Astrocyte (in vitro differentiated cells and primary cell): ENCODE results near the gene PRKG1. TPM values are rescaled to one million over a fixed set of nuclear protein-coding genes. Genes with fewer than 3 reads are reported as not detected.

Experiments used
- DNase-seq: peaks from one replicate; pipeline ENCODE4 v3.0.0-alpha.2; 2010; ENCODE audit warnings: low read depth
- FAIRE-seq: peaks from 2 replicates; lab custom pipeline; 2011; peaks lifted over from hg19 to GRCh38; lab: Jason Lieb, UNC
- H2AFZ ChIP-seq: 2 replicates; pipeline ENCODE4 v1.6.0; 2012; ENCODE audit warnings: low read depth, low read length, inconsistent platforms
- H3K27ac ChIP-seq: 2 replicates; pipeline ENCODE4 v1.5.1; 2011; ENCODE audit warnings: low read depth, low read length, inconsistent platforms
- H3K27me3 ChIP-seq: 2 replicates; pipeline ENCODE4 v1.6.0; 2011; ENCODE audit warnings: low read length, inconsistent platforms; ENCODE audit not compliant: insufficient read depth
- H3K36me3 ChIP-seq: 2 replicates; pipeline ENCODE4 v1.5.1; 2011; ENCODE audit warnings: low read length, inconsistent platforms; ENCODE audit not compliant: insufficient read depth
- H3K4me1 ChIP-seq: 2 replicates; pipeline ENCODE4 v1.5.1; 2011; ENCODE audit warnings: low read length, inconsistent platforms; ENCODE audit not compliant: insufficient read depth
- H3K4me2 ChIP-seq: 2 replicates; pipeline ENCODE4 v1.6.0; 2012; ENCODE audit warnings: low read length, inconsistent platforms
- H3K4me3 ChIP-seq: 2 replicates; pipeline ENCODE4 v1.5.1; 2011; ENCODE audit warnings: low read depth, mild to moderate bottlenecking, low read length, inconsistent platforms; ENCODE audit not compliant: insufficient read depth
- H3K79me2 ChIP-seq: 2 replicates; pipeline ENCODE4 v1.6.0; 2012; ENCODE audit warnings: mild to moderate bottlenecking, low read length, inconsistent platforms; ENCODE audit not compliant: insufficient read depth
- H3K9ac ChIP-seq: 2 replicates; pipeline ENCODE4 v1.6.0; 2012; ENCODE audit warnings: mild to moderate bottlenecking, low read length, inconsistent platforms
- H3K9me3 ChIP-seq: 2 replicates; pipeline ENCODE4 v1.5.1; 2012; ENCODE audit warnings: low read depth, mild to moderate bottlenecking, low read length, inconsistent platforms; ENCODE audit not compliant: insufficient read depth
- H4K20me1 ChIP-seq: 2 replicates; pipeline ENCODE4 v1.6.0; 2012; ENCODE audit warnings: low read length, inconsistent platforms; ENCODE audit not compliant: insufficient read depth
- H3K27ac Mint-ChIP-seq: one replicate; pipeline ENCODE4 v1.8.0; 2021; ENCODE audit warnings: mild to moderate bottlenecking, mixed read lengths; ENCODE audit not compliant: unreplicated experiment
- H3K27me3 Mint-ChIP-seq: one replicate; pipeline ENCODE4 v1.8.0; 2021; ENCODE audit warnings: low read depth, mixed read lengths; ENCODE audit not compliant: unreplicated experiment
- H3K36me3 Mint-ChIP-seq: one replicate; pipeline ENCODE4 v1.8.0; 2021; ENCODE audit warnings: low read depth, mixed read lengths; ENCODE audit not compliant: unreplicated experiment
- H3K4me1 Mint-ChIP-seq: one replicate; pipeline ENCODE4 v1.8.0; 2021; ENCODE audit warnings: low read depth, mixed read lengths; ENCODE audit not compliant: unreplicated experiment
- H3K4me3 Mint-ChIP-seq: one replicate; pipeline ENCODE4 v1.8.0; 2021; ENCODE audit warnings: mild to moderate bottlenecking, moderate library complexity, mixed read lengths; ENCODE audit not compliant: unreplicated experiment
- H3K9me3 Mint-ChIP-seq: one replicate; pipeline ENCODE4 v1.8.0; 2021; ENCODE audit warnings: mild to moderate bottlenecking, mixed read lengths; ENCODE audit not compliant: unreplicated experiment
- EZH2 ChIP-seq: IDR thresholded peaks from 2 replicates; pipeline ENCODE4 v1.6.1; 2012; ENCODE audit warnings: mild to moderate bottlenecking, low read length, inconsistent platforms; ENCODE audit not compliant: insufficient read depth
- total RNA-seq: library from RNA; stranded (reverse); gene quantifications from 2 replicates; pipeline ENCODE4 v1.2.1, GENCODE V29; 2021
- TF ChIP-seq, protein P1 (sequence below): IDR thresholded peaks from 2 replicates; pipeline ENCODE4 v1.5.1; 2011; ENCODE audit warnings: low read depth, mild to moderate bottlenecking, inconsistent platforms, low read length, moderate library complexity; ENCODE audit not compliant: insufficient read depth

The PRKG1 gene
- total RNA-seq, 1 donor from 2014 or later = 3.1 TPM

DNA sequence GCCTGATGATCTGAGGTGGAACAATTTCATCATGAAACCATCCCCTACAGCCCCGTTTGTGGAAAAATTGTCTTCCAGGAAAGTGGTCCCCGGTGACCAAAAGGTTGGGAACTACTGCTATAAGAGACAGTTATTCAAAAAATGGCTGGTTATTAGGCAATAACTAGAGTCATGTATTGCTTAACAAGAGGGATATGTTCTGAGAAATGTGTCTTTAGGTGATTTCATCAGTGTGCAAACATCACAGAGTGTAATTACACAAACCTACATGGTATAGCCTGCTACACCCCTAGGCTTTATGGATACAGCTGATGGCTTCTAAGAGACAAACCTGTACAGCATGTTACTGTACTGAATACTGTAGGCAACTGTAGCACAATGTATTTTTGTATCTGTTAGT is 696.4 kb downstream of the PRKG1 start:
- no peaks in the 10 kb centered on the region for H3K27me3 ChIP-seq
- no peaks in the 10 kb centered on the region for H3K4me1 ChIP-seq
- no peaks in the 10 kb centered on the region for H3K79me2 ChIP-seq
- TF ChIP-seq, protein P1, sequence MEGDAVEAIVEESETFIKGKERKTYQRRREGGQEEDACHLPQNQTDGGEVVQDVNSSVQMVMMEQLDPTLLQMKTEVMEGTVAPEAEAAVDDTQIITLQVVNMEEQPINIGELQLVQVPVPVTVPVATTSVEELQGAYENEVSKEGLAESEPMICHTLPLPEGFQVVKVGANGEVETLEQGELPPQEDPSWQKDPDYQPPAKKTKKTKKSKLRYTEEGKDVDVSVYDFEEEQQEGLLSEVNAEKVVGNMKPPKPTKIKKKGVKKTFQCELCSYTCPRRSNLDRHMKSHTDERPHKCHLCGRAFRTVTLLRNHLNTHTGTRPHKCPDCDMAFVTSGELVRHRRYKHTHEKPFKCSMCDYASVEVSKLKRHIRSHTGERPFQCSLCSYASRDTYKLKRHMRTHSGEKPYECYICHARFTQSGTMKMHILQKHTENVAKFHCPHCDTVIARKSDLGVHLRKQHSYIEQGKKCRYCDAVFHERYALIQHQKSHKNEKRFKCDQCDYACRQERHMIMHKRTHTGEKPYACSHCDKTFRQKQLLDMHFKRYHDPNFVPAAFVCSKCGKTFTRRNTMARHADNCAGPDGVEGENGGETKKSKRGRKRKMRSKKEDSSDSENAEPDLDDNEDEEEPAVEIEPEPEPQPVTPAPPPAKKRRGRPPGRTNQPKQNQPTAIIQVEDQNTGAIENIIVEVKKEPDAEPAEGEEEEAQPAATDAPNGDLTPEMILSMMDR = no peak
- no peak for TF ChIP-seq EZH2
- no peaks in the 10 kb centered on the region for H3K36me3 ChIP-seq
- H3K27ac ChIP-seq = no peak overlapping the region
- H3K9ac ChIP-seq = no peak overlapping the region
- H2AFZ ChIP-seq = no peak overlapping the region
- DNase-seq (no peak), FAIRE-seq (no peak)
- Mint-ChIP-seq H3K9me3 (peaks cover 5% of the 10 kb centered on the region), H3K36me3 (no peaks in the 10 kb centered on the region), H3K4me1 (peaks cover 7% of the 10 kb centered on the region), H3K27ac (no peak overlapping the region), H3K27me3 (no peaks in the 10 kb centered on the region), H3K4me3 (no peak overlapping the region)
- no peaks in the 10 kb centered on the region for H3K9me3 ChIP-seq
- no peak overlapping the region for H3K4me2 ChIP-seq
- no peak overlapping the region for H3K4me3 ChIP-seq
- H4K20me1 ChIP-seq = no peaks in the 10 kb centered on the region

GRCh38 chr10:51772387-51772786 is 698.1 kb downstream of the PRKG1 start:
- Histone ChIP-seq H3K27ac (no peak overlapping the region), H3K9ac (no peak overlapping the region), H3K36me3 (no peaks in the 10 kb centered on the region), H4K20me1 (no peaks in the 10 kb centered on the region), H3K4me2 (no peak overlapping the region), H3K79me2 (no peaks in the 10 kb centered on the region), H3K9me3 (no peaks in the 10 kb centered on the region), H2AFZ (no peak overlapping the region), H3K4me1 (no peaks in the 10 kb centered on the region), H3K27me3 (no peaks in the 10 kb centered on the region), H3K4me3 (no peak overlapping the region)
- TF ChIP-seq EZH2 = no peak
- TF ChIP-seq, protein P1 = no peak
- no peak overlapping the region for H3K4me3 Mint-ChIP-seq
- H3K36me3 Mint-ChIP-seq = no peaks in the 10 kb centered on the region
- peaks cover 8% of the 10 kb centered on the region for H3K4me1 Mint-ChIP-seq
- no peak for DNase-seq
- H3K27ac Mint-ChIP-seq = no peak overlapping the region
- H3K27me3 Mint-ChIP-seq = no peaks in the 10 kb centered on the region
- no peak for FAIRE-seq
- no peaks in the 10 kb centered on the region for H3K9me3 Mint-ChIP-seq

DNA sequence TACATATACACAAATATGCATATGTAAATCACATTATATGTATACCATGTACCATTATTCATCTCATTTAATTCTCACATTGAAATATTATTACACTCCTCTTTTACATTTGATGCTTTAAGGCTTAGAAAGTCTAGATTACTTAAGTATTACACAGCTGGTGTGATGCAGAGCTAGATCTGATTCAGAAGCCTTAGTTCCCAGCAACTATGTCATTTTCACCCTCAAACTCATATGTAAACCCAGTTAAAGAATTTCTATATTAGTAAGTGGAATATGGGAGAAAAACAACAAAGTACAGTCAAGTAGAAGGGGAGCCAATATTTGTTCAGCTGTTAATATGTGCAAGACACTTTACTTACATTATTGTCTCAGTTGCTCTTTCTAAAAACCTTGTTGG is 699.4 kb downstream of the PRKG1 start:
- Histone ChIP-seq H3K9ac (no peak overlapping the region), H3K4me1 (no peaks in the 10 kb centered on the region), H3K4me3 (no peak overlapping the region), H3K27ac (no peak overlapping the region), H3K36me3 (no peaks in the 10 kb centered on the region), H2AFZ (no peak overlapping the region), H3K4me2 (no peak overlapping the region), H4K20me1 (no peaks in the 10 kb centered on the region), H3K27me3 (no peaks in the 10 kb centered on the region), H3K79me2 (no peaks in the 10 kb centered on the region), H3K9me3 (no peaks in the 10 kb centered on the region)
- Mint-ChIP-seq H3K27me3 (no peaks in the 10 kb centered on the region), H3K9me3 (no peaks in the 10 kb centered on the region), H3K27ac (no peak overlapping the region), H3K4me3 (no peak overlapping the region), H3K36me3 (no peaks in the 10 kb centered on the region), H3K4me1 (peaks cover 11% of the 10 kb centered on the region)
- FAIRE-seq (no peak), DNase-seq (no peak)
- TF ChIP-seq, protein P1 = no peak
- TF ChIP-seq EZH2 = no peak
